Measurements from ENCODE around the gene SUCLG2. TPM values are rescaled to one million over a fixed set of nuclear protein-coding genes. Genes with fewer than 3 reads are reported as not detected.

SUCLG2 gene
- total RNA-seq, 4 donors from 2014 or later = 38.7 to 42.9 (median 41.3) TPM

DNA sequence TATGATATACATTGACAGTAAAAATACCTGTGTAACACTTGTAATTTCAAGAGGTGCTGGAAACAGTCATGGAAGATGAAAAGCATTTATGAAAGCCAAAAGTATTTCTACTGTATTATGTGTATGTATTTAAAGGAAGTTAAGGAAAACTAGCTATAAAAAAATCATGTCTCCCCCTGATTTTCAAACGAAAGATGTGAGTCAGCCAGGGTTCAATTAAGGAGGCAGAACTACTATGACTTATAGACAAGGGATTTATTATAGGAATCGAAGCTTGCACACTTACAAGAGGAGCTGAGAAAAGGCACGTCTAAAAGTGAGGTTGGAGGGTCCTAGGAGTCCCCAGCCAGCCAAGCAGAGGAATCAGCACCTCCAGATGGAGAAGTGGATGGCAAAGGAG lies 119.4 kb downstream of the SUCLG2 start:
- DNase-seq (ENCODE audit: low spot score in 2 of 2) = no peak
- TF ChIP-seq, protein P1, sequence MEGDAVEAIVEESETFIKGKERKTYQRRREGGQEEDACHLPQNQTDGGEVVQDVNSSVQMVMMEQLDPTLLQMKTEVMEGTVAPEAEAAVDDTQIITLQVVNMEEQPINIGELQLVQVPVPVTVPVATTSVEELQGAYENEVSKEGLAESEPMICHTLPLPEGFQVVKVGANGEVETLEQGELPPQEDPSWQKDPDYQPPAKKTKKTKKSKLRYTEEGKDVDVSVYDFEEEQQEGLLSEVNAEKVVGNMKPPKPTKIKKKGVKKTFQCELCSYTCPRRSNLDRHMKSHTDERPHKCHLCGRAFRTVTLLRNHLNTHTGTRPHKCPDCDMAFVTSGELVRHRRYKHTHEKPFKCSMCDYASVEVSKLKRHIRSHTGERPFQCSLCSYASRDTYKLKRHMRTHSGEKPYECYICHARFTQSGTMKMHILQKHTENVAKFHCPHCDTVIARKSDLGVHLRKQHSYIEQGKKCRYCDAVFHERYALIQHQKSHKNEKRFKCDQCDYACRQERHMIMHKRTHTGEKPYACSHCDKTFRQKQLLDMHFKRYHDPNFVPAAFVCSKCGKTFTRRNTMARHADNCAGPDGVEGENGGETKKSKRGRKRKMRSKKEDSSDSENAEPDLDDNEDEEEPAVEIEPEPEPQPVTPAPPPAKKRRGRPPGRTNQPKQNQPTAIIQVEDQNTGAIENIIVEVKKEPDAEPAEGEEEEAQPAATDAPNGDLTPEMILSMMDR (IDR thresholded peaks at IDR 0.05) = no peak
- no peak for TF ChIP-seq POLR2A (IDR thresholded peaks at IDR 0.05)
- H3K4me3 ChIP-seq (ENCODE audit: low read depth, poor library complexity, severe bottlenecking) = no peak overlapping the region
- 54 to 66% methylated on average over 3 of the region's 3 CpGs for WGBS, 2 donors
- intact Hi-C loops (cut with DNase I; ENCODE audit: low total_unique reads) = no loop called here

DNA sequence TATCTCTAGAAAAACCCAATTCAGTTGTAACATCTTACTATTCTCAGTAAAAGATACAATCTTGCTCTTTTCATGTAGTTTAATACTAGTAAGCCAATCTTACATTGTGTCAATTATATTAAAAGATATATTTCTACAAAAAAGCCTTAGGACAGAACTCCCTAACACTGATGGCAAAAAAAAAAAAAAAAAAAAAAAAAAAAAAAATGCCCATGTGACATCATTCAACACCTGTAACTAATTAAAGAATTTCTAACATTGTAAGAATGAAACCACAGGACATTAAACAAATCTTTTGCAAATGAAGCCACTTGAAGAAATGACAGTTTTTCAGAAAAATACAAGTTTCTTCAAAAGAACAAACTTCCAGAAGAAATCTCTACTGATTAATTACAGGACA lies 119.8 kb downstream of the SUCLG2 start:
- no peak overlapping the region for H3K4me3 ChIP-seq (ENCODE audit: low read depth, poor library complexity, severe bottlenecking)
- no peak for DNase-seq (ENCODE audit: low spot score in 2 of 2)
- intact Hi-C loops (cut with DNase I; ENCODE audit: low total_unique reads) = loop anchor here (5.0 kb wide), 1 partner anchor 1467 kb away; no protein-coding TSS in a partner anchor
- no peak for TF ChIP-seq POLR2A (IDR thresholded peaks at IDR 0.05)
- TF ChIP-seq, protein P1 (IDR thresholded peaks at IDR 0.05) = no peak

DNA sequence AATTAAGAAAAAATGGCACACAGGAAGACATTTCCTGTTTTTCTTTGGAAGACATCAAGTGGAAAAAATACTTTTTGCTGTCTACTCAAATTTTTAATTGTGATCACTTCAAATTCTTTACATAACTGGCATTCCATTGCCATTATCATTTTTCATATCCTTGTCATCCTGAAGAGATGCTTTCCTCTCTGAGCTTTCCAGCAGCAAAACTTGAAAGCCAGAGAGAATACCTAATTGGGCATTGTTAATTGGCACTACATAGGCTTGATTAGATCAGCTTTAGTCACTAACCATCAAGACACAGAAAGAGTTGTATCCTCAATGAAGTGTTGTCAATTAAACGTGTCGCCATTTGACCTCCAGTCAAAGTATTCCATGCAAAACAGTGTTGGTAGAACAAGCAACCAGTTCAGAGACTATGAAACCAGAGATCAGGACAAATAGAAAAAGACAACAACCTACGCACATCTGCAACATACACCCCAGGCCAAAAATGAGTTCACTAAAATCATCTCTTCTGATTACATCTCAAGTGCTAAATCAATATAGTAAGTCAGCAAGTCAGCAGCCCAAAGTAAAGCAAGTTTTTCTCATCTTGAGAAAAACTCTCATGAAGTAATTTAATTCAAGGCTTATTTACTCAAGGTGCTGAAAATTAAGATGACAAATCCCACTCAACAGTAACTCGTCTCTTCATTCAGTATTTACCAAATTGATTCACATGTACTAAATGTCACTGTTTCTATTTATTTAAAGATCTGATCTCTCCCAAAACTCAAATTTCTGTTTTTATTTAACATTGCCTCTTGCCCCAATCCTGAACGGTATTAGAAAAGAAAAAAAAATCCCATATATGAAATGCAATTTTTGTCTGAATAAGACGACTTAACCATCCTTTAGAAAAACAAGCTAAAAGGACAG lies 123.0 kb downstream of the SUCLG2 start:
- no peak overlapping the region for H3K4me3 ChIP-seq (ENCODE audit: low read depth, poor library complexity, severe bottlenecking)
- intact Hi-C loops (cut with DNase I; ENCODE audit: low total_unique reads) = loop anchor here (5.0 kb wide), 1 partner anchor 1464 kb away; no protein-coding TSS in a partner anchor
- WGBS, 2 donors = 80 to 83% methylated on average over 6 of the region's 6 CpGs
- TF ChIP-seq, protein P1 (IDR thresholded peaks at IDR 0.05) = no peak
- no peak for TF ChIP-seq POLR2A (IDR thresholded peaks at IDR 0.05)
- no peak for DNase-seq (ENCODE audit: low spot score in 2 of 2)

DNA sequence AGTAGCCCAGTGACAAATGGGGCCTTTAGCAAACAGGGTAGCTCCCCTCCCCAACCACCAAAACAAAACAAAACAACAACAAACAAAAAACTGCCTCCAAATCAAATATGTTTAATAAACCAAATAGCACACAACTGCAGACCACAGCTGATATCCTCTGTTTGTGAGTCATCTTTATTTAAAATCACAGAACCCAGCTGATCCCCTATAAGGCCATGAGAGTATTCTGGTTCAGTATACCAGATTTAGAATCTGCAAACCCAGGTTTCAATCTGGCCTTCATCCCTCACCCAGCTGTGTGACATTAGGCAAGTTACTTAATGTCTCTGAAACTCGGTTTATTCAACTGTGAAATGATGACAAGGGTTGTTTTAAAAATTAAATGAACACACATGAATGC lies 124.5 kb downstream of the SUCLG2 start:
- intact Hi-C loops (cut with DNase I; ENCODE audit: low total_unique reads) = loop anchor here (5.0 kb wide), 1 partner anchor 1463 kb away; no protein-coding TSS in a partner anchor
- no peak for DNase-seq (ENCODE audit: low spot score in 2 of 2)
- H3K4me3 ChIP-seq (ENCODE audit: low read depth, poor library complexity, severe bottlenecking) = no peak overlapping the region
- WGBS, 2 donors = 71 to 79% methylated on average over 1 of the region's 1 CpG
- TF ChIP-seq, protein P1 (IDR thresholded peaks at IDR 0.05) = no peak
- no peak for TF ChIP-seq POLR2A (IDR thresholded peaks at IDR 0.05)

DNA sequence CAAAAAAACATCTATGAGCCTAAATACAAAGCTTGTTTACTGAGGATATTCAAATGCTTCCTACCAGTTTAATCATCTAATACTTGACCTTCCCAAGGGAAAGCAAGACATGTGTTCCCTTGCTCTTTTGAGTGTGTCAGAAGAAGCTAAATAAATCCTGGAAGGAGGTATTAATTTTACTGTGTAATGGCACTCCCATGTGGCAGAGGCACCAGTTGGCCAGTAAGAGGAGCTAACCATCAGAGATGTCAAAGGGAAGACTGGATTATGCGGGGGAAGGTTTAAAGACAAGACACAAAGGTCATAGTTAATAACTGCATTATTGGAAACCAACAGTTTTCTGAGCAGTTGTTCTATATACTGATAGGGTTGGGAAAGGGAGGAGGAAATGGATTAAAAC lies 125.1 kb downstream of the SUCLG2 start:
- no peak for DNase-seq (ENCODE audit: low spot score in 2 of 2)
- intact Hi-C loops (cut with DNase I; ENCODE audit: low total_unique reads) = no loop called here
- TF ChIP-seq, protein P1 (IDR thresholded peaks at IDR 0.05) = no peak
- TF ChIP-seq POLR2A (IDR thresholded peaks at IDR 0.05) = no peak
- WGBS, 2 donors = 85 to 93% methylated on average over 1 of the region's 1 CpG
- H3K4me3 ChIP-seq (ENCODE audit: low read depth, poor library complexity, severe bottlenecking) = no peak overlapping the region
